Lower lobe of right lung (tissue), 2 donors: ENCODE results near the gene ARMC6. TPM values are rescaled to one million over a fixed set of nuclear protein-coding genes. Genes with fewer than 3 reads are reported as not detected.
"Not testable (repeated sequence)": the region's sequence is repeated elsewhere in the genome, so short reads cannot be mapped to it uniquely, and the experiment has no call there.

Experiments used
- ATAC-seq, 2 donors: fragments of 200-7000 bp; cut with Tn5 transposase; one replicate each; pipeline ENCODE4 v1.9.1; 2020 to 2022; ENCODE audit warnings: mild to moderate bottlenecking in 2 of 2, moderate library complexity in 2 of 2
- DNase-seq: peaks from one replicate; pipeline ENCODE4 v3.0.0-alpha.2; 2020
- H3K27ac ChIP-seq: fragments of 200-600 bp; one replicate; pipeline ENCODE4 v1.8.0; 2022
- H3K27me3 ChIP-seq: fragments of 200-600 bp; one replicate; pipeline ENCODE4 v1.8.0; 2022; ENCODE audit warnings: low read depth
- H3K36me3 ChIP-seq: fragments of 200-600 bp; one replicate; pipeline ENCODE4 v1.8.0; 2022; ENCODE audit warnings: mild to moderate bottlenecking
- H3K4me1 ChIP-seq: fragments of 200-600 bp; one replicate; pipeline ENCODE4 v1.8.0; 2022
- H3K4me3 ChIP-seq: fragments of 200-600 bp; one replicate; pipeline ENCODE4 v1.8.0; 2022; ENCODE audit warnings: mild to moderate bottlenecking
- H3K9me3 ChIP-seq: fragments of 200-600 bp; one replicate; pipeline ENCODE4 v1.8.0; 2022
- intact Hi-C: fragments of 100-400 bp; cut with DNase I; formaldehyde crosslinking; loops from one replicate; pipeline ENCODE4 v1.11.0; 2022
- total RNA-seq: library from RNA; stranded (reverse); fragmentation: NEBNext Ultra II Directional; extraction: Animal tissue kit (Norgen Biotek cat#: 25700); gene quantifications from one replicate; pipeline ENCODE4 v1.2.1, GENCODE V29; 2021
- TF ChIP-seq, protein P1 (sequence below): fragments of 200-600 bp; IDR thresholded peaks from one replicate; pipeline ENCODE4 v1.8.0; 2022; ENCODE audit warnings: antibody characterized with exemption, mild to moderate bottlenecking
- donor health status: DM: no; HTN: yes; CAD: no; lungs with severe emphysema.

The ARMC6 gene
- total RNA-seq, 1 donor from 2014 or later = 20.2 TPM

DNA sequence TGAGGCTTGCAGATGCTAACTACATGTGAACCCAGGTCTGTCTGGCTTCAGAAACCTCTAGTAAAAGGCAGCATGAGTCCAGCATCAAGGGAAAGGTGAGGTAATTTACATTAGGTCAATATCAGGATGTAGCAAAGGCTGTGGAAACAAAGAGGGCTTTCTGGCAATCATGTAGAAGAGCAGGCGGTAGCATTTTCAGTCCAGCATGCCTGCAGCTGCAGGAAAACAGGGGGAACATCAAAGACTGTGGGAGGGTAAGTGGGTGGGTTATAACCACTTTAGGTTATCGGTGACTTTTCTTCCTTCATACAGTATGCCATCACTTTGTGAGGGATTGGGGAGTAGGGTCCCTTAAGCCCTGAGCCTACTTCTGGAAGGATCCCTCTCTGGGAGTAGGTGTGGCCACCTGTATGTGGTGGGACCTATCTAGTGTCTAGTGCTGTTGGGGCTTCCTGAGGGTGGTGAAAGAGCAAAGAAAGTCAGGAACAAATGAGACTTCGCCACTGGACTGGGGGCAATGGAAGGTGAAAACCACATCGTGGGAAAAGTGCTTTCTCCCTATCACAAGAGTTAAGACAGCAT lies 10.9 kb upstream of the ARMC6 start:
- TF ChIP-seq, protein P1, sequence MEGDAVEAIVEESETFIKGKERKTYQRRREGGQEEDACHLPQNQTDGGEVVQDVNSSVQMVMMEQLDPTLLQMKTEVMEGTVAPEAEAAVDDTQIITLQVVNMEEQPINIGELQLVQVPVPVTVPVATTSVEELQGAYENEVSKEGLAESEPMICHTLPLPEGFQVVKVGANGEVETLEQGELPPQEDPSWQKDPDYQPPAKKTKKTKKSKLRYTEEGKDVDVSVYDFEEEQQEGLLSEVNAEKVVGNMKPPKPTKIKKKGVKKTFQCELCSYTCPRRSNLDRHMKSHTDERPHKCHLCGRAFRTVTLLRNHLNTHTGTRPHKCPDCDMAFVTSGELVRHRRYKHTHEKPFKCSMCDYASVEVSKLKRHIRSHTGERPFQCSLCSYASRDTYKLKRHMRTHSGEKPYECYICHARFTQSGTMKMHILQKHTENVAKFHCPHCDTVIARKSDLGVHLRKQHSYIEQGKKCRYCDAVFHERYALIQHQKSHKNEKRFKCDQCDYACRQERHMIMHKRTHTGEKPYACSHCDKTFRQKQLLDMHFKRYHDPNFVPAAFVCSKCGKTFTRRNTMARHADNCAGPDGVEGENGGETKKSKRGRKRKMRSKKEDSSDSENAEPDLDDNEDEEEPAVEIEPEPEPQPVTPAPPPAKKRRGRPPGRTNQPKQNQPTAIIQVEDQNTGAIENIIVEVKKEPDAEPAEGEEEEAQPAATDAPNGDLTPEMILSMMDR = no peak
- no peak for ATAC-seq
- intact Hi-C loops = no loop called here
- Histone ChIP-seq H3K36me3 (peaks cover 79% of the 10 kb centered on the region), H3K9me3 (no peaks in the 10 kb centered on the region), H3K4me3 (no peak overlapping the region), H3K4me1 (peaks cover 5% of the 10 kb centered on the region), H3K27ac (no peak overlapping the region), H3K27me3 (no peaks in the 10 kb centered on the region)
- DNase-seq = no peak

DNA sequence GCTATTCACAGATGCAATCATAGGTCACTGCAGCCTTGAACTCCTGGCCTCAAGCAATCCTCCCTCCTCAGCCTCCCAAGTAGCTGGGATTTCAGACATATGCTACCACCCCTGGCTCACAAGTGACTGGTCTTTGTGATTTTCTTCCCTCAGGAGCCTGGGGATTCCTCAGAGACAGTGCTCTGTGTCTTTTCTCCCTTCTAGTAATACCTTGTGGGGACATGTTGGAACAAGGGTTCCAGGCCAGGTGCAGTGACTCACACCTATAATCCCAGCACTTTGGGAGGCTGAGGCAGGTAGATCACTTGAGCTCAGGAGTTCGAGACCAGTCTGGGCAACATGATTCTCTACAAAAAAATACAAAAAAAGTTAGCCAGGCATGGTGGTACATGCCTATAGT lies 10.0 kb upstream of the ARMC6 start:
- ATAC-seq, H3K4me1 ChIP-seq, H3K27ac ChIP-seq, DNase-seq, H3K9me3 ChIP-seq, H3K27me3 ChIP-seq, intact Hi-C loops, H3K4me3 ChIP-seq: not testable (repeated sequence)
- H3K36me3 ChIP-seq = peaks cover 79% of the 10 kb centered on the region

DNA sequence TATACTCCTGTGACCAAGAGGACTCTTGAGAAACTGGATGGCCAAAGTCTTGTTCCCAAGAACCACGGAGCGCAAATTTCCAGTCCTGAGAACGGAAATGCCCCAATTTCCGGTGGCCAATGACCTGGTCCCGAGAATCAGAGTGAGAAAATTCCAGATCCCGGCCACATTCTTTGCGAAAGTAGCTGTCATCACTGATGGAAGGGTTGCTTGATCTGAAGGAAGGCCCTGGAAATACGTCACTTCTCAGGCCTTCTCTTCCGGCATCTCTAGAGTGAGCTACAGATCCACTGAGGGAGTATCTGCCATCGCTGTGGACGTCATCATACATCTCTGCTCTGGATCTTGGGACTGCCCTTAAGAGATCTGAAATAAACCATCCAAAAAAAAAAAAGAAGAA lies 7.5 kb upstream of the ARMC6 start:
- intact Hi-C loops = no loop called here
- Histone ChIP-seq H3K4me1 (peaks cover 5% of the 10 kb centered on the region), H3K4me3 (no peak overlapping the region), H3K36me3 (peaks cover 91% of the 10 kb centered on the region), H3K27ac (no peak overlapping the region), H3K9me3 (no peaks in the 10 kb centered on the region), H3K27me3 (no peaks in the 10 kb centered on the region)
- DNase-seq (no peak), ATAC-seq (no peak)
- TF ChIP-seq, protein P1 = no peak

DNA sequence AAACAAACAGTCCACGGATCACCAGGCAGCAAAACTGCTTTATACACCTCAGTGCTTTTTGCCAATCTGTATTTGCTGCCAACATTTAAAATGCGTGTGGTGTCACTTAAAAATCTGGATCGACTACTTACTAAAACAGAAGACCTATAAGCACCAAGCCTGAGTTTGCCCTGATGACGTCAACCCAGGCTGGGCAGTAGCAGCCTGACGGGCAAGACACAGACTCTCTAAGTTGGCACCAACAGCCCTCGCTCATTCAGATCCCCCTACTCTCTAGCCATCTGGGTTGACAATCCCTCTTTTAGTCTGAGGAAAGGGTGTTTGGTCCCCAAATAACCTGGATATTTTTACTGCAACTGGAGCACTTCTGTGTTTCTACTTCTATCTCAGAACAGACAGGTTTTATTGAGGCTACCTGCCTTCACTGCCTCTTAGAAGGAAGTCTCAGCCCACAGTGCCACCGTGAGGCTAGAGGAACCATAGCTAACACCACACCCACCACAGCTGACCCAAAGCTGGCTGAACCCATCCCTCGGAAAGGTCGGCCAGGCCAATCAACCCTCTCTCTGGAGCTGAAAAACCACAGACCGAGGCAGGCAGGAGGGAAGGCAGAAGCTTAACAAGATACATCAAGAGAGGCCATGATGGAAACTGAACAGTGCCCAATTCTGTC lies 7.0 kb upstream of the ARMC6 start:
- TF ChIP-seq, protein P1 = no peak
- Histone ChIP-seq H3K4me3 (no peak overlapping the region), H3K4me1 (peaks cover 2% of the 10 kb centered on the region), H3K27me3 (no peaks in the 10 kb centered on the region), H3K9me3 (no peaks in the 10 kb centered on the region), H3K36me3 (peaks cover 93% of the 10 kb centered on the region), H3K27ac (no peak overlapping the region)
- intact Hi-C loops = no loop called here
- ATAC-seq (peak; percentile 68 to 85), DNase-seq (no peak)

DNA sequence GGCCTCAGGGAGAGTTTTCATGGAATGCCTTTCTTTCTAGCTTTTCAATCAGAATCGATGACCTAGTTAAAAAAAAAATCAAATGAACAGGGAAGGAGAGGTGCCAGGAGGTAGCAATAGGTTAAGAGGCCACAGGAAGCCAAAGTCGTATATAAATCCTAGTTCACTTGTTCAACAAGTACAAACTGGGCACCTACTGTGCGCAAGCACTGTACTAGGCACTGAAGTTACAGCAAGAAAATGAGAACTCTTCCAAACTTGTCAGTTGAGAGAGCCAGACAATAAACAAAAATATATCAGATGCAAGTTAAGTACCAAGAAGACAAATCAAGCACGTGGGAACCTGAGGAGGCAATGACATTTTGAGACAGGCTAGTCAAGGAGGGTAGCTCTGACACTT lies 6.2 kb upstream of the ARMC6 start:
- H3K4me3 ChIP-seq = no peak overlapping the region
- no peaks in the 10 kb centered on the region for H3K9me3 ChIP-seq
- TF ChIP-seq, protein P1 = no peak
- DNase-seq (no peak), ATAC-seq (no peak)
- peaks cover 7% of the 10 kb centered on the region for H3K4me1 ChIP-seq
- intact Hi-C loops = no loop called here
- H3K36me3 ChIP-seq = peaks cover 88% of the 10 kb centered on the region
- H3K27ac ChIP-seq = no peak overlapping the region
- no peaks in the 10 kb centered on the region for H3K27me3 ChIP-seq

DNA sequence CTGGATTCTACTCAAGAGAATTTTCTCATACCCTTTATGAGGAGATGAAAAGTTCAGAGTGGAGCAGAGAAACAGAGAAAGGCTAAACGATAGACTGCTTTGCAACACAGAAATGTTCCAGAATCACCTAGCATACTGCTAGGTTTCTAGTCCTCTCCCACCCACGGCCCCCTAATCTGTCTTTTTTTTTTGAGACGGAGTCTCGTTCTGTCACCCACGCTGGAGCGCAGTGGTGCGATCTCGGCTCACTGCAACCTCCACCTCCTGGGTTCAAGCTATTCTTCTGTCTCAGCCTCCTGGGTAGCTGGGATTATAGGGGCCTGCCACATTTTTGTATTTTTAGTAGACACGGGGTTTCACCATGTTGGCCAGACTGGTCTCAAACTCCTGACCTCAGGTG lies 4.9 kb upstream of the ARMC6 start:
- H3K27ac ChIP-seq = no peak overlapping the region
- peaks cover 75% of the 10 kb centered on the region for H3K36me3 ChIP-seq
- DNase-seq = no peak

More for the DNA sequence above, 4.9 kb upstream of the ARMC6 start:
- no peaks in the 10 kb centered on the region for H3K27me3 ChIP-seq
- no peak for ATAC-seq
- H3K4me1 ChIP-seq = peaks cover 13% of the 10 kb centered on the region
- no peak overlapping the region for H3K4me3 ChIP-seq
- intact Hi-C loops = no loop called here
- no peaks in the 10 kb centered on the region for H3K9me3 ChIP-seq
- TF ChIP-seq, protein P1 = no peak
